ENCODE measurements around the gene WNT8B. TPM values are rescaled to one million over a fixed set of nuclear protein-coding genes. Genes with fewer than 3 reads are reported as not detected.

WNT8B gene
- total RNA-seq, 2 donors from 2014 or later, result not detected

DNA sequence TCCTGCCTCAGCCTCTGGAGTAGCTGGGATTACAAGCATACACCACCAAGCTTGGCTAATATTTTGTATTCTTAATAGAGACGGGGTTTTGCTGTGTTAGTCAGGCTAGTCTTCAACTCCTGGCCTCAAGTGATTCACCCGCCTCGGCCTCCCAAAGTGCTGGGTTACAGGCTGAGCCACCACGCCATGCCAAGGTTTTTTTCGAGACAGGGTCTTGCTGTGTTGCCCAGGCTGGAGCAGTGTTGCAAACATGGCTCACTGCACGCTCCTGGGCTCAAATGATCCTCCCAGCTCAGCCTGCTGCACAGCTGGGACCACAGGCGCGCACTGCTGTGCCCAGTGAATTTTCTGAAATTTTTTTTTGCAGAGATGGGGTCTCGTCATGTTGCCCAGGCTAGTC lies 60.1 kb downstream of the WNT8B start:
- Histone ChIP-seq H3K4me3 (no peak overlapping the region), H3K27me3 (no peaks in the 10 kb centered on the region), H3K27ac (no peak overlapping the region), H3K9me3 (no peaks in the 10 kb centered on the region), H3K36me3 (replicated peaks in 1 of 2; ENCODE audit: insufficient read depth in 1 of 2, low read depth in 2 of 2) (peaks cover 0 to 13% of the 10 kb centered on the region in 2 donors), H3K4me1 (peaks cover 17% of the 10 kb centered on the region)
- no peak for TF ChIP-seq POLR2A (IDR thresholded peaks at IDR 0.05)
- TF ChIP-seq, protein P1, sequence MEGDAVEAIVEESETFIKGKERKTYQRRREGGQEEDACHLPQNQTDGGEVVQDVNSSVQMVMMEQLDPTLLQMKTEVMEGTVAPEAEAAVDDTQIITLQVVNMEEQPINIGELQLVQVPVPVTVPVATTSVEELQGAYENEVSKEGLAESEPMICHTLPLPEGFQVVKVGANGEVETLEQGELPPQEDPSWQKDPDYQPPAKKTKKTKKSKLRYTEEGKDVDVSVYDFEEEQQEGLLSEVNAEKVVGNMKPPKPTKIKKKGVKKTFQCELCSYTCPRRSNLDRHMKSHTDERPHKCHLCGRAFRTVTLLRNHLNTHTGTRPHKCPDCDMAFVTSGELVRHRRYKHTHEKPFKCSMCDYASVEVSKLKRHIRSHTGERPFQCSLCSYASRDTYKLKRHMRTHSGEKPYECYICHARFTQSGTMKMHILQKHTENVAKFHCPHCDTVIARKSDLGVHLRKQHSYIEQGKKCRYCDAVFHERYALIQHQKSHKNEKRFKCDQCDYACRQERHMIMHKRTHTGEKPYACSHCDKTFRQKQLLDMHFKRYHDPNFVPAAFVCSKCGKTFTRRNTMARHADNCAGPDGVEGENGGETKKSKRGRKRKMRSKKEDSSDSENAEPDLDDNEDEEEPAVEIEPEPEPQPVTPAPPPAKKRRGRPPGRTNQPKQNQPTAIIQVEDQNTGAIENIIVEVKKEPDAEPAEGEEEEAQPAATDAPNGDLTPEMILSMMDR (IDR thresholded peaks at IDR 0.05), result no peak
- intact Hi-C loops (cut with DNase I), result no loop called here
- DNase-seq, result no peak
- ATAC-seq, result no peak
- WGBS, 2 donors, result 93 to 95% methylated on average over 6 to 9 of the region's 9 CpGs

DNA sequence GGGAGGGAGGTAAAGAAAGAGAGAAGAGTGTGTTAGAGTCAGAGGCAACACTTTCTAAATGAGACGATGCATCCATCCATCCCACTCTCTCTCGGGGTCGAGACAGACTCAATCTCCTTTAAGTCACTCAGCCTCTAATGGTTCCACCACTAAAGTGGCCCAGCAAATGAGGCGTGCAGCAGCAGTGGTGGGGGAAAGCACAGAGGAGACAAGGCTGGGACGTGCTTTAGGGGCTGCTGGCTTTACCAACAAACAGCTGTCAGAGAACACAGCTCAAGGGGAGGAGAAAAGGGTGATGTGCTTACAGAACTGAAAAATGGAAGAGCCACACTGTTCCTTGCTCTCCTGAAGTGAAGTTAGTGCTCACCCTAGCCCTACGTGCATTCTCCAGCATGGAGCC lies 61.4 kb downstream of the WNT8B start:
- ATAC-seq (no peak), DNase-seq (no peak)
- Histone ChIP-seq H3K27me3 (no peaks in the 10 kb centered on the region), H3K4me3 (no peak overlapping the region), H3K9me3 (no peaks in the 10 kb centered on the region), H3K4me1 (peaks cover 24% of the 10 kb centered on the region), H3K27ac (no peak overlapping the region), H3K36me3 (replicated peaks in 1 of 2; ENCODE audit: insufficient read depth in 1 of 2, low read depth in 2 of 2) (peaks cover 0 to 13% of the 10 kb centered on the region in 2 donors)
- WGBS, 2 donors, result 85 to 89% methylated on average over 6 of the region's 6 CpGs
- TF ChIP-seq, protein P1 (IDR thresholded peaks at IDR 0.05), result no peak
- TF ChIP-seq POLR2A (IDR thresholded peaks at IDR 0.05), result no peak
- intact Hi-C loops (cut with DNase I), result no loop called here

DNA sequence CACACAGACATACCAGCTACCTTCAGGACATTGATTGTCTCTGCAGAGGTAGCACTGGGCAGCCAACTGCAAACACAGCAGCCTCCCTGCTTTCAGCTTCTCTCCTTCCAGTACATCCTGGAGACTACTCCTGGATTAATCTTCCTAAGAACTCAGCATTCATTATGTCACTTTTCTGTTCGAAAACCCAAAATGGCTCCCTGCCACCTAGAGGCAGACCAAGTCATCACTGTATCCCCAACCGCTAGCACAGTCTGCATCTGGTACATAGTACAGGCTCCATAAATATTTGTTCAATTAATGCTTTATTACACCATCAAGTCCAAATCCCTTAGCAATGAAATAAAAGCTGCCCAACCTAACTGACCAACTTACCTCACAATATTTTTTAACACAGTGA lies 61.8 kb downstream of the WNT8B start:
- intact Hi-C loops (cut with DNase I), result no loop called here
- Histone ChIP-seq H3K27me3 (no peaks in the 10 kb centered on the region), H3K27ac (no peak overlapping the region), H3K36me3 (replicated peaks in 1 of 2; ENCODE audit: insufficient read depth in 1 of 2, low read depth in 2 of 2) (peaks cover 0 to 13% of the 10 kb centered on the region in 2 donors), H3K4me3 (no peak overlapping the region), H3K9me3 (no peaks in the 10 kb centered on the region), H3K4me1 (peaks cover 19% of the 10 kb centered on the region)
- DNase-seq (no peak), ATAC-seq (no peak)
- whole genome bisulfite sequencing, 2 donors, result 77 to 88% methylated on average over 2 of the region's 2 CpGs
- TF ChIP-seq, protein P1 (IDR thresholded peaks at IDR 0.05), result no peak
- no peak for TF ChIP-seq POLR2A (IDR thresholded peaks at IDR 0.05)

DNA sequence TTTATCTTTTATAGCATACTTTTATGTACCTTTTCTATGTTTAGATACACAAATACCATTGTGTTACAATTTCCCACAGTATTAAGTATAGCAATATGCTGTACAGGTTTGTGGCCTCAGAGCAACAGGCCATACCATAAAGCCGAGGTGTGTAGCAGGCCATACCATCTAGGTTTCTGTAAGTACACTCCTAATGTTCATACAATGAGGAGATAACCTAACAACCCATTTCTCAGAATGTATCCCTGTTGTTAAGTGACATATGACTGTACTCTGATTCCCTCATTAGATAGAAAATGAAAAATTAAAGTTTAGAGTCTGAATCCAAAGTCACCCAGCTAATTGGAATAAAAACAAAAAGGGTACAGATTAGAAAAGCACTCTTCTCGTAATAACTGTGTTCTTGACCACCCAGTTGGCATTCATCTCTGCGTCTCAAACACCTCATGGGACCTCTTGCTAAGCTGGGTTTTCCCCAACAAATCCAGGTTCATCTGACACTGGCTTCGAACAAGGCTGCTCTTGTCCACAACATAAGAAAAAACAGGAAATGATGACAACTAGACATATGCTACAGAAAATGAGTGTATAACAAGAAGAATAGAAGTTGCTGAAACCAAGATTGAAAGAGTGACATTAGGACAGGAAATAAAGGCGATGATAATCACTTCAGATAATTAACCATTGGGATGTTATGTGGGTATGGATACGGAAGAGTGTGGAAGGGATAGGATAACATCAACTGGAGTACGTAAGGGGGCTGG lies 65.5 kb downstream of the WNT8B start:
- no peak overlapping the region for H3K27ac ChIP-seq
- no peak for TF ChIP-seq POLR2A (IDR thresholded peaks at IDR 0.05)
- TF ChIP-seq, protein P1 (IDR thresholded peaks at IDR 0.05), result no peak
- peaks cover 0 to 13% of the 10 kb centered on the region in 2 donors for H3K36me3 ChIP-seq (replicated peaks in 1 of 2; ENCODE audit: insufficient read depth in 1 of 2, low read depth in 2 of 2)
- intact Hi-C loops (cut with DNase I), result no loop called here
- no peak for ATAC-seq
- H3K27me3 ChIP-seq, result no peaks in the 10 kb centered on the region
- 59 to 62% methylated on average over 7 of the region's 7 CpGs for WGBS, 2 donors
- H3K4me3 ChIP-seq, result peak overlapping the region in 1 of 2 donors; percentile 91
- DNase-seq, result no peak
- peaks cover 21% of the 10 kb centered on the region for H3K4me1 ChIP-seq
- H3K9me3 ChIP-seq, result no peaks in the 10 kb centered on the region

Measured in body of pancreas (tissue), 4 donors.